ENCODE measurements around the gene DFFA. TPM values are rescaled to one million over a fixed set of nuclear protein-coding genes. Genes with fewer than 3 reads are reported as not detected.

The DFFA gene
- total RNA-seq, 3 donors from 2014 or later (not counting 1 experiment from before 2014, with no cell fraction given), result 17.5 to 21.8 (median 21.5) TPM

DNA sequence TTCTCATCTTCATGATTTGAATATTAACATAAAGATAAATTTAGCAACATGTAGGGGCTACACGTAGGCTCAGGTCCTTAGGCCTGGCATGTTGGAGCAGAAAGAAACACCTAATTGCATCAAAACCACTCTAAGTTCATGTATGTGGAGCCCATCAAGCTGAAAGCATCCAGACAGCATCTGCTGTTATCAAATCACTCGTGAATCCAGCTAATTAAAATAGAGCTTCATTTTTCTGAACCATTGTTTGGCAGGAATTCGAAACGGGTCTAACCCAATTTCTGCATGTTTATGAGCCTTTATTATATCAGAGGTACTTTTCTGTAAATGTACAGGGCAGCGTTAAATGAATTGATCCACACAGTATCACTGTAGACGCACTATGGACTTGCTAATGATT, 48.2 kb upstream of the DFFA start:
- H3K9me3 Mint-ChIP-seq, result no peaks in the 10 kb centered on the region
- Histone ChIP-seq H3K27me3 (ENCODE audit: control insufficient read depth, insufficient read depth, low read length) (no peaks in the 10 kb centered on the region), H3K4me3 (ENCODE audit: low read length) (no peak overlapping the region), H3K4me1 (ENCODE audit: control insufficient read depth, insufficient read depth, low read length) (peaks cover 13% of the 10 kb centered on the region), H3K27ac (ENCODE audit: low read length) (no peak overlapping the region), H3K9me3 (ENCODE audit: control insufficient read depth, insufficient read depth, low read length) (no peaks in the 10 kb centered on the region), H3K36me3 (ENCODE audit: control insufficient read depth, insufficient read depth, low read length) (no peaks in the 10 kb centered on the region)
- no peak for ATAC-seq
- H3K36me3 Mint-ChIP-seq, result no peaks in the 10 kb centered on the region
- H3K27me3 Mint-ChIP-seq (ENCODE audit: low read depth in 2 of 2), result no peaks in the 10 kb centered on the region
- DNase-seq, result no peak
- H3K27ac Mint-ChIP-seq, result peak overlapping the region in 1 of 2 donors; percentile 98
- no peak overlapping the region for H3K4me3 Mint-ChIP-seq
- intact Hi-C loops (cut with micrococcal nuclease), result no loop called here
- H3K4me1 Mint-ChIP-seq, result peaks cover 49 to 64% of the 10 kb centered on the region in 2 donors
- TF ChIP-seq, protein P1, sequence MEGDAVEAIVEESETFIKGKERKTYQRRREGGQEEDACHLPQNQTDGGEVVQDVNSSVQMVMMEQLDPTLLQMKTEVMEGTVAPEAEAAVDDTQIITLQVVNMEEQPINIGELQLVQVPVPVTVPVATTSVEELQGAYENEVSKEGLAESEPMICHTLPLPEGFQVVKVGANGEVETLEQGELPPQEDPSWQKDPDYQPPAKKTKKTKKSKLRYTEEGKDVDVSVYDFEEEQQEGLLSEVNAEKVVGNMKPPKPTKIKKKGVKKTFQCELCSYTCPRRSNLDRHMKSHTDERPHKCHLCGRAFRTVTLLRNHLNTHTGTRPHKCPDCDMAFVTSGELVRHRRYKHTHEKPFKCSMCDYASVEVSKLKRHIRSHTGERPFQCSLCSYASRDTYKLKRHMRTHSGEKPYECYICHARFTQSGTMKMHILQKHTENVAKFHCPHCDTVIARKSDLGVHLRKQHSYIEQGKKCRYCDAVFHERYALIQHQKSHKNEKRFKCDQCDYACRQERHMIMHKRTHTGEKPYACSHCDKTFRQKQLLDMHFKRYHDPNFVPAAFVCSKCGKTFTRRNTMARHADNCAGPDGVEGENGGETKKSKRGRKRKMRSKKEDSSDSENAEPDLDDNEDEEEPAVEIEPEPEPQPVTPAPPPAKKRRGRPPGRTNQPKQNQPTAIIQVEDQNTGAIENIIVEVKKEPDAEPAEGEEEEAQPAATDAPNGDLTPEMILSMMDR (IDR thresholded peaks at IDR 0.05), result no peak
- WGBS (ENCODE audit: insufficient coverage), result 97% methylated on average over 6 of the region's 6 CpGs

DNA sequence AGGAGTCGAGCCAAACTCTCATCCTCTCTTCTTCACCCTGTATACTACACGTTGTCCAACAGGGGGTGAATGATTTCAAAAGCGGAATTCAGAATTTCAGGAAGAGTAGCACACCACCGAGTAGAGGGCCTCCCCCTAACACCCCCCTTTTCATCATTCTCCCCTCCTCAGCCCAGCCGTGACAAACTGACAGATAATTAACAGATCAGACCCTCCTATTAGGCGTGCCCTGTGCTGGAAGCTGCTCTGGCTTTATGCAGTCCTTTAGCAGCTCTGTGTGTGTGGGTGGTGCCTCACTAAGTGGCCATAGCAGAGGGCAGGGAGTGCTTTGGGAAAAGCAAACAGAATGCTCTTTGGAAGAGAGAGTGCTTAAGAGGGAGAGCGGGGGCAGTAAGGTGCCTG, 46.7 kb upstream of the DFFA start:
- no peaks in the 10 kb centered on the region for H3K27me3 Mint-ChIP-seq (ENCODE audit: low read depth in 2 of 2)
- Histone ChIP-seq H3K4me3 (ENCODE audit: low read length) (no peak overlapping the region), H3K4me1 (ENCODE audit: control insufficient read depth, insufficient read depth, low read length) (peaks cover 17% of the 10 kb centered on the region), H3K27me3 (ENCODE audit: control insufficient read depth, insufficient read depth, low read length) (no peaks in the 10 kb centered on the region), H3K9me3 (ENCODE audit: control insufficient read depth, insufficient read depth, low read length) (no peaks in the 10 kb centered on the region), H3K36me3 (ENCODE audit: control insufficient read depth, insufficient read depth, low read length) (no peaks in the 10 kb centered on the region), H3K27ac (ENCODE audit: low read length) (no peak overlapping the region)
- TF ChIP-seq, protein P1 (IDR thresholded peaks at IDR 0.05), result no peak
- WGBS (ENCODE audit: insufficient coverage), result 94% methylated on average over 7 of the region's 7 CpGs
- H3K4me3 Mint-ChIP-seq, result no peak overlapping the region
- H3K9me3 Mint-ChIP-seq, result no peaks in the 10 kb centered on the region
- H3K4me1 Mint-ChIP-seq, result peaks cover 46 to 61% of the 10 kb centered on the region in 2 donors
- intact Hi-C loops (cut with micrococcal nuclease), result no loop called here
- H3K36me3 Mint-ChIP-seq, result no peaks in the 10 kb centered on the region
- DNase-seq (no peak), ATAC-seq (no peak)
- H3K27ac Mint-ChIP-seq, result no peak overlapping the region

DNA sequence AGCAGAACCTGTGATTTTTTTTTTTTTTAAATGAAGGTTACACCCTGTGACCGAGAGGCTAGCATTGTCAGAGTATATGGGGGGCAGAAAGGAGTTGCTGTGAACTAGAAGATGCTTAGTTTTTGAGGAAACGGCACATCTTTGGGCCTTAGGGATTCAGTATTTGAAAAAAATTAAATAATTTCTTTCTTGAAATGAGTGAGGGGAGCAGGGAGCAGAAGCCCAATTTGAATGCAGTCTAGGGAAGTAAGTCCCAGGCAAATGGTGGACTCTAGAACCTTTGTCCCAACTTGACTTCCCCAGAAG, 45.3 kb upstream of the DFFA start:
- ATAC-seq (no peak), DNase-seq (no peak)
- H3K36me3 ChIP-seq (ENCODE audit: control insufficient read depth, insufficient read depth, low read length), result no peaks in the 10 kb centered on the region
- TF ChIP-seq, protein P1 (IDR thresholded peaks at IDR 0.05), result no peak
- Mint-ChIP-seq H3K4me1 (peaks cover 50 to 65% of the 10 kb centered on the region in 2 donors), H3K27me3 (ENCODE audit: low read depth in 2 of 2) (no peaks in the 10 kb centered on the region), H3K27ac (peak overlapping the region; percentile 36 to 49), H3K4me3 (no peak overlapping the region), H3K9me3 (no peaks in the 10 kb centered on the region), H3K36me3 (no peaks in the 10 kb centered on the region)
- H3K9me3 ChIP-seq (ENCODE audit: control insufficient read depth, insufficient read depth, low read length), result no peaks in the 10 kb centered on the region
- WGBS (ENCODE audit: insufficient coverage), result 98% methylated on average over 2 of the region's 2 CpGs
- no peaks in the 10 kb centered on the region for H3K27me3 ChIP-seq (ENCODE audit: control insufficient read depth, insufficient read depth, low read length)
- H3K27ac ChIP-seq (ENCODE audit: low read length), result no peak overlapping the region
- intact Hi-C loops (cut with micrococcal nuclease), result no loop called here
- H3K4me1 ChIP-seq (ENCODE audit: control insufficient read depth, insufficient read depth, low read length), result peaks cover 30% of the 10 kb centered on the region
- H3K4me3 ChIP-seq (ENCODE audit: low read length), result no peak overlapping the region

DNA sequence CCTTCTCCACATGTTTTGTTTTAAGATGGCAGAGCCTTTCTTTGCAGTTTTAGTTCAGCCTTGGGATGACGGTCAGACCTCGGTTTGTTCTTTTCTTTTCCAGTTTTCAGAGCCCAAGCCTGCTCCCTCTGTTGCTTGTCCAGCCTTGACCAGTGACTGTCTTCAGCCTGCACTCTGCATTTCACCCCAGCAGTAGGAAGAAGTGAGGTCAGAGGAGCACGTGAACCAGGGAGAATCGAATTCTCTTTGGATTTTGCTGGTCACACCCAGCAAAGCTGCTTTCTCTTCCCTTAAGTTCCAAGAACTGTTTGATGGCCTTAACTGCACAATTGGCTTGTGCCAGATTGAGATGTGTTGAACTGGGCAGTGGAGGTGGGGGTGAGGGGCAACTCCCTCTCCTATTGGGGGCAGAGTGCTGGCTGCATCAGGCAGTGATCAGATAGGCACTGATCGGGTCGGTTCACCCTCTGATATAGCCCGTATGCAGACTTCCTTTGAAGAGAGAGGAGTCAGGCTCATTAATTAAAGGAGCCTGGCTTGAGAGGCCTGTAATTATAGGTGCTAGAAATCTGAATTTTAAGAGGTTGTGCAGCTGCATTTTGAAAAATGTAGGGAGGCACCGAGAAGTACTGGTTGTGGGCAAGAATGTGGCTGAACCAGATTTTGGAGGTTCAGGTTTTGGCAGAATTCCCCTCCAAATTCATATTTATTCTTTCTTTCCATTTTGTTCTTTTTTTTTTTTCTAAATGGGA, 44.8 kb upstream of the DFFA start:
- Mint-ChIP-seq H3K36me3 (no peaks in the 10 kb centered on the region), H3K27me3 (ENCODE audit: low read depth in 2 of 2) (no peaks in the 10 kb centered on the region), H3K9me3 (no peaks in the 10 kb centered on the region), H3K27ac (peak overlapping the region; percentile 36 to 78), H3K4me3 (peak overlapping the region; percentile 25), H3K4me1 (peaks cover 49 to 64% of the 10 kb centered on the region in 2 donors)
- TF ChIP-seq, protein P1 (IDR thresholded peaks at IDR 0.05), result no peak
- intact Hi-C loops (cut with micrococcal nuclease), result no loop called here
- Histone ChIP-seq H3K4me1 (ENCODE audit: control insufficient read depth, insufficient read depth, low read length) (peaks cover 35% of the 10 kb centered on the region), H3K4me3 (ENCODE audit: low read length) (no peak overlapping the region), H3K9me3 (ENCODE audit: control insufficient read depth, insufficient read depth, low read length) (no peaks in the 10 kb centered on the region), H3K36me3 (ENCODE audit: control insufficient read depth, insufficient read depth, low read length) (no peaks in the 10 kb centered on the region), H3K27ac (ENCODE audit: low read length) (no peak overlapping the region), H3K27me3 (ENCODE audit: control insufficient read depth, insufficient read depth, low read length) (no peaks in the 10 kb centered on the region)
- DNase-seq (no peak), ATAC-seq (no peak)
- 93% methylated on average over 8 of the region's 8 CpGs for WGBS (ENCODE audit: insufficient coverage)
